GM18511 (cell line): ENCODE results near the gene KCNG2.
"Not testable (repeated sequence)": the region's sequence is repeated elsewhere in the genome, so short reads cannot be mapped to it uniquely, and the experiment has no call there.

Source experiments
- ATAC-seq: cut with Tn5 transposase; IDR thresholded peaks from one replicate; pipeline ENCODE4 v1.9.1; 2021; ENCODE audit warnings: mild to moderate bottlenecking, moderate library complexity; ENCODE audit not compliant: unreplicated experiment

The KCNG2 gene

GRCh38 chr18:79866889-79867574 is 69.3 kb downstream of the KCNG2 start:
- ATAC-seq = no peak

GRCh38 chr18:79867666-79868065 is 69.9 kb downstream of the KCNG2 start:
- ATAC-seq = no peak

DNA sequence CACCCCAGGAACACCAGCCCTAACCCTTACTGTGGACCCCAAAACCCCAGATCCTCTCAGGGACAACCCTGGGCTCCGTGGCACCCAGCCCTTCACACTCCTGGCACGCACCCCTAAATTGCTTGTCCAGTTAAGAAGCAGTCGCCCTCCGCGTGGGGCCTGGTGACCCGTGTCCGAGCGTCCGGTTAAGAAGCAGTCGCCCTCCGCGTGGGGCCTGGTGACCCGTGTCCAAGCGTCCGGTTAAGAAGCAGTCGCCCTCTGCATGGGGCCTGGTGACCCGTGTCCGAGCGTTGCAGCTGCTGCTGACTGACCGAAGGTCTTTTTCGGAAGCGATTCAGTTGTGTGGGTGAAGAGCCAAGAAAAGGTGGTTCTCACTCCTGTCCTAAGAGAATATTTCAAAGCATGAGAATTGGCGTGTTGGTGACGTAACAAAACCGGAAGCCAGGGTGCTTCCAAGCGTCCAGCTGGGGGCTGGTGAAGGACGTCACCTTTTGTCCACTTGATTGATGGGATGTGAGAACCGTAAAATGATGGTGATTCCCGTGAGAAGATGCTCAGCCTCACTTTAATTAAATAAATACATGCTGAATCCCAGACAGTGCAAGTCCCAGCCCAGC is 70.5 kb downstream of the KCNG2 start:
- no peak for ATAC-seq

GRCh38 chr18:79868811-79869541 is 71.2 kb downstream of the KCNG2 start:
- ATAC-seq = no peak

DNA sequence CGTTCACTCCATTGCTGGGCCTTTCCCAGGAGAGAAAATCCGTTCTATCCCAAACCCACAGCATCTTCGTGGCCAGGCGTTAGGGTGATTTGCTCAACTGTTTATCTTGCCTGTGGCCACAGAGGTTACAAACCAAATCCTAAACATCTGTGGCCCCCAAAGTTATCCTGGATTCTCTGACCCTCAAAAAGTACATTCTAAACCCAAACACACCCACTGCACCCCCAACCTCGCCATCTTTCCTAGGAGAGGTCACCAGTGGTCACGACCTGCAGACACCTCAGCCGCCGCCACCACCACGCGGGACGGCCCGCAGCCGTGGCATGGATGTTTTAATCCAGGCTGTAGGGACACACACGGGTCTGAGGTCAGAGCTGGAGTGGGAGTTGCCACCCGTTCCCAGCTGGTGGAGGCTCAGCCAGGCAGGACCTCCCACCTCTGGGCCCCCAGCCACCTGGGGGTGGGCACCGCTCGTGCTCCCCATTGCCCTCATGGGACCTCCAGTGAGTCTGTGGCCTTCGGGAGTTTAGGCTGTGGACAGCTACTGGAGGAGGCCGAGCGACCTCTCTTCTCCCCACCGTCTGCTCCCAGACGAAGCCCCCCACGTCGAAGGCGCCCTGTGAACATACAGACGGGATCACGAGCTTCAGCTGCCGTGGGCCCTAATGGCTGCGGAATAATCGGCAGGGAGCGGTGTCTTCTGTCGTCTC is 72.0 kb downstream of the KCNG2 start:
- no peak for ATAC-seq

DNA sequence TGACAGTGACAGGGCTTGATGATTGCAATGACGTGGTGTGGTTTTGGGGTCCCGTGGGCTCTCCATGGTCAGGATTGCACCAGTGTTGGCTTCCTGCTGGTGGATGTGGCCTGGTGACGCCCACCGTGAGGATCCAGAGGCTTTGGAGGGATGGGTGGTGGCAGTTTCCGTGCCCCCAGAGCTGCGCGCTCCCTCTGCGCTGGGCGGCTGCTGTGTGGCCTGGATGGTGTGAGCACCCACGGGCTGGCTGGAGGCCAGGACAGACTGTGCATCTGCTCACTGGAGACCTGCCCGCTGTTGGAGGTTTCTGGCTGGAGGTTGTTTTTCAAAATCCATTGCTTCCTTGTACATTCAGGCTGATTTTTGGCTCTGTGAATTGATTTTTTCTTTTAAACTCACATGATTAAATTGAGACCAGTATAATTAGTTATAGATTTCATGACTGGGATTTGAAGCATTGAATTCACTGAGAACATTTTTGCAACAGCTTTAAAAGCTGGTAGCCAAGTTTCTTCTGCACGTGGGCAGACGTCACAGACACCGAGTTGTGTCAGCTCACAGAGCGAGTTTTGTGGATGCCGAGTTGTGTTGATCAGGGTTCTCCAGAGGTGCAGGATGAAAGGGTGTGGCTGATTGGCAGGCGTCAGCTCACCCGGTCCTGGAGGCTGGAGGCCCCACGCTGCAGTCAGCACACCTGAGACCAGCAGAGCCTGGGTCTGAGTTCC is 72.7 kb downstream of the KCNG2 start:
- ATAC-seq = no peak

GRCh38 chr18:79871026-79871390 is 73.3 kb downstream of the KCNG2 start:
- ATAC-seq = no peak

DNA sequence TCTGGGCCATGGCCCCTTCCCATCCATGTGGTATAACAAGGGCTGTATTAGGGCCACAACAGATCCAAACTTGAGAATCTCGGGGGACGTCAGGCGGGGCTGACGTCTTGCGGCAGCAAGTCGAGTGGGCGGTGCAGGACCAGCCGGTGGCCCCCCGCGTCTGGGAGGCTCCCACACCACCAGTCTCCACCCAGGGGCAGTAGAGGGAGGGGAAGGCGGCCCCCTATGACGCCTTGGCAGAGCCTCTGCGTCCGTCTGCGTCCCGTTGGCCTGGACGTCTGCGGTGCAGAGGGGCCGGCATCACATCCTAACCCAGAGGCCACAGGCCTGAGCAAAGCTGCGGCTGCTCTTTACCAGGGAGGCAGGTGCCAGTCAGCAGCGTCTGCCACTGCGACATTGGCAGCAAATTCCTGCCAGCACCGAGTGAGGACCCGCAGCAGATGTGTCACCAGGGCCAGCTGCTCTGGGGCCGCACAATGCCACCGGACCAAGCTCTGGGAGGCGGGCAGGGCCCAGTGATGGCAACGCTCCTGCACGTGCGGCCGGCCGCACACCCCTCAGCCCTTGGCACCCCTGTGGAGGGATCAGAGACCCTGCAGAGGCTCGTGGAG is 73.8 kb downstream of the KCNG2 start:
- ATAC-seq = no peak

DNA sequence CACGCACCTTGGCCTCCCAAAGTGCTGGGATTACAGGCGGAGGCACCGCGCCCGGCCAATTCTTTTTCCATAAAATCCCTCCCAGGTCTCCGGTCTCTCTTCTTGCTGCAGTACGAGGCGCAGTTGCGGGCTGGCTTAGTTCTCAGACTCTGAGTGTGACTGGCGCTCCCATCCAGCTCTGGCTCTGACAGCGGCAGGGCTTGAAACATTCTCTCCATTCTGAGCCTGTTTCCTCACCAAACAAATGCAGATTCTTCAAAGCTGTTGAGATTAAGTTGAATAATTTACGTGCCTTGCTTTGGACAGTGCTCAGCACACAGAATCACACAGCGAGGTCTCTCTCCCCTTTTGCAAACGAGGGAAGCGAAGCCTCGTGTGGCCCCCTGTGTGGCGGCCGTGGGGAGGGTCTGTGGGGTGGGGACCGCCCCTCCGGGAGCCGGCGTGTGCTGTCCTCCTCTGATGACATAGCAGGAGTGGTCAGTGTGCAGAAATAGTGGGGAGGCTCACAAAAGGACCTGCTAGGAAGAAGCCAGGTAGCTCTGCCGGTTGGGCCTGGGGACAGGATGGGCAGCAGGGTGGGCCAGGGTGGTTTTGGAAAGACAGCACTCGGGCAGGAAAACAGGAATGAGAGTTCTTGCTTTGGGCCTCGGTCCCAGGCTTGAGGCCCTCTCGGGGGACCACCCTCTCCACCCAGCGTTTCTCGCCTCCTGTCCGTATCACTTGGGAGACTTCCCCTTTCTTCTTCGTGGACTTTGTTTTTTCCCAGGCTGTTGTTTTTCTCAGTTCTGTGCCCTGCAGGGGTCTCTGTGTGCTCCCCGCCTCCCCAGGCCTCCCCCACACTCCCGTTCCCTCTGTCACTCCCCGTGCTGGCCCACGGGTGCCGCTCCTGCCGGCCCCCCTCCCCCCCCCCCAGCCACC is 75.0 kb downstream of the KCNG2 start:
- no peak for ATAC-seq

- ATAC-seq = no peak
Measured at GRCh38 chr18:79873449-79874110, 75.8 kb downstream of the KCNG2 start.

- no peak for ATAC-seq
Measured at GRCh38 chr18:79874553-79875530, 77.1 kb downstream of the KCNG2 start.

GRCh38 chr18:79875531-79875919 is 77.8 kb downstream of the KCNG2 start:
- no peak for ATAC-seq

DNA sequence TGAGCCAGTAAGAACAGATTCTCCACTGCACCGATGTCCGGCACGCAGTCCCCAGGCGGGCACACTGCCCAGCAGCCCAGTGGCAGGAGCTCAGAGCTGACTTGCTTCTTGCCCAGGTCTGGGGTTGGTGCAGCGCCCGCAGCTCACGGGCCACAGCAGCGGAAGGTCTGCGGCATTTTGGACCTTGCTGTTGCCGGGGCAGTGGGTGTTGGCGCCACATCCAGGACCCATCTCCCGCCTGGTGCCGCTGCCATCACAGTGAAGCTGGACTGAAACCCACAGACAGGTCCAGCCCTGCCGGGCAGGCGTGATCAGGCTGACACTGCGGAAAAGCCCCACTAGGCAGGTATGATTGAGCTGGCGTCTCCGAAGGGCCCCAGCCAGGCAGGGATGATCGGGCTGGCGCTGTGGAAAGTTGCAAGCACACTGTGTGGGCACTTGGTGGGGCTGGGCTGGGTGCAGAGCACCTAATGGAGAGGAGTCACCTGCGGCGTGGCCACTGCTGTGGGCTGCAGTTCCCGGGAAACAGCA is 78.3 kb downstream of the KCNG2 start:
- ATAC-seq = no peak

GRCh38 chr18:79876497-79876896 is 78.8 kb downstream of the KCNG2 start:
- ATAC-seq = no peak

DNA sequence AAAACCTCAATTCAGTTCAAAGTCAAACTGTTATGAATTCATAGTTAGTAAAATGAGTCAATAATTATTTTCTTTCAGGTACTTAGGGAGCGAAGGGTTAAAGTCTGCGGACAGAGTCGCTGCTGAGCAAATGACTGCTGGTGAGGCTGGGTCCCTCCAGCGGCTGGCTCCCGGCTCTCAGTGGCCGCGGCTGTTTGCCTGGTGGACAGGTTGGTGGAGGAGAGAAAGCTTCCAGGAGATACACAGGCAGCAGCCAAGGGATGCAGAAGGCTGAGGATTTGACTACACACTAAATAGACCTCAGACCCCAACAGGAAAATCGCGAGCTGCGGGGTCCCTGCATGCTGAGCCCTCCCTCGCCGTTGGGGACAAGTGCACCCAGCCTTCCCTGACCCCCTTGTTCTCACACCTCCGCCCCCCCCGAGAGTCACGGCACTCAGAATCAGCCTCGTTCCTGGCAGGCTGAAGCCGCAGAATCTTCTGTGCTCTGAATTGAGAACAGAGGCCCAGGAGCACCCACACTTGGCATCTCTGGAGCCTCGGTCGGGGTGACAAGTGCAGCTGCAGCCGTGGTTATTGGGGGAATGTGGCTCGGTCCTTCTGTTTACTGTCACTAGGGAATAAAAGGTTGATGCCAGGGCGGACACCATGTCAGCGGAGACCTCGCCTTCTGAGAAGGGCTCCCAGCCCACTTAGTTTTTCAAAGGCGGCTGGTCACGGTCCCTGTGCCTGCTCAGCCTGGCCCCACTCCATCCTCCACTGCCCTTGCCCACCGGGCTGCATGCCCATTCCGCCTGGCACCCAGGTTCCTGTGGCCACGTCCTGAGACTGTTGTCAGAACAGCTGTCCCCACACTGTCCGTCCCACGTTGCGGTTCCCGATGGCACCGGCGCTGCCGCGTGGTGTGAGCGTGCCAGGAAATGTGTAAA is 79.7 kb downstream of the KCNG2 start:
- no peak for ATAC-seq

DNA sequence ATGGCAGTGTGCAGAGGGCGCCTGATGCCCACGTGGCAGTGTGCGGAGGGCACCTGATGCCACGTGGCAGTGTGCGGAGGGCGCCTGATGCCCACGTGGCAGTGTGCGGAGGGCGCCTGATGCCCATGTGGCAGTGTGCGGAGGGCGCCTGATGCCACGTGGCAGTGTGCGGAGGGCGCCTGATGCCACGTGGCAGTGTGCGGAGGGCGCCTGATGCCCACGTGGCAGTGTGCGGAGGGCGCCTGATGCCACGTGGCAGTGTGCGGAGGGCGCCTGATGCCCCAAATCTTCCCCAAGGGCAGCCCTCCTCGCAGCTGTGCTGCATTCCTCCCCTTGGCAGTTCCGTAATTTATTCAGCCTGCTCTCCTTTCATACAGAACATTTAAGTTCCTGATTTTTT is 80.5 kb downstream of the KCNG2 start:
- ATAC-seq = not testable (repeated sequence)
